Osteoblast (primary cell): ENCODE measurements around the gene ASIC3. TPM values are rescaled to one million over a fixed set of nuclear protein-coding genes. Genes with fewer than 3 reads are reported as not detected.

Experiments
- DNase-seq: peaks from one replicate; pipeline ENCODE4 v3.0.0; 2011; ENCODE audit warnings: low spot score, mixed read lengths; ENCODE audit not compliant: insufficient read length; ENCODE audit errors: missing footprints
- H2AFZ ChIP-seq: 2 replicates; pipeline ENCODE4 v1.6.0; 2011; ENCODE audit warnings: mild to moderate bottlenecking, low read length
- H3K27ac ChIP-seq: 2 replicates; pipeline ENCODE4 v1.5.1; 2011; ENCODE audit warnings: mild to moderate bottlenecking, low read depth, low read length, moderate library complexity
- H3K27me3 ChIP-seq: 2 replicates; pipeline ENCODE4 v1.6.0; 2012; ENCODE audit warnings: mild to moderate bottlenecking, control low read depth, inconsistent platforms, low read length, moderate library complexity; ENCODE audit not compliant: insufficient read depth
- H3K36me3 ChIP-seq: 2 replicates; pipeline ENCODE4 v1.5.1; 2011; ENCODE audit warnings: mild to moderate bottlenecking, low read length, control low read depth, moderate library complexity; ENCODE audit not compliant: insufficient read depth
- H3K4me1 ChIP-seq: 2 replicates; pipeline ENCODE4 v1.5.1; 2011; ENCODE audit warnings: mild to moderate bottlenecking, low read length, control low read depth, moderate library complexity; ENCODE audit not compliant: insufficient read depth
- H3K4me2 ChIP-seq: 2 replicates; pipeline ENCODE4 v1.6.0; 2011; ENCODE audit warnings: mild to moderate bottlenecking, low read length; ENCODE audit not compliant: insufficient read depth
- H3K4me3 ChIP-seq: fragments of 200-600 bp; sonication (generic); 3 replicates; pipeline ENCODE4 v1.5.1; 2012; ENCODE audit warnings: mild to moderate bottlenecking, low read length, inconsistent platforms; ENCODE audit not compliant: insufficient read depth
- H3K79me2 ChIP-seq: 2 replicates; pipeline ENCODE4 v1.6.0; 2012; ENCODE audit warnings: mild to moderate bottlenecking, low read length, control low read depth, inconsistent platforms; ENCODE audit not compliant: insufficient read depth
- H3K9me3 ChIP-seq: 2 replicates; pipeline ENCODE4 v1.5.1; 2011; ENCODE audit warnings: low read depth, low read length, control low read depth
- H4K20me1 ChIP-seq: 2 replicates; pipeline ENCODE4 v1.6.0; 2012; ENCODE audit warnings: mild to moderate bottlenecking, low read length, control low read depth; ENCODE audit not compliant: insufficient read depth
- total RNA-seq: library from RNA; depleted of rRNA; stranded (reverse); fragments of >200 nt; gene quantifications from 2 replicates; pipeline ENCODE4 v1.2.3, GENCODE V29; 2012
- TF ChIP-seq, protein P1 (sequence below): IDR thresholded peaks from 2 replicates; pipeline ENCODE4 v1.5.1; 2011; ENCODE audit warnings: mild to moderate bottlenecking, low read depth, low read length, moderate library complexity; ENCODE audit errors: extremely low read depth

Gene ASIC3
- under 0.01 and 0.29 TPM in 2 replicates for total RNA-seq

DNA sequence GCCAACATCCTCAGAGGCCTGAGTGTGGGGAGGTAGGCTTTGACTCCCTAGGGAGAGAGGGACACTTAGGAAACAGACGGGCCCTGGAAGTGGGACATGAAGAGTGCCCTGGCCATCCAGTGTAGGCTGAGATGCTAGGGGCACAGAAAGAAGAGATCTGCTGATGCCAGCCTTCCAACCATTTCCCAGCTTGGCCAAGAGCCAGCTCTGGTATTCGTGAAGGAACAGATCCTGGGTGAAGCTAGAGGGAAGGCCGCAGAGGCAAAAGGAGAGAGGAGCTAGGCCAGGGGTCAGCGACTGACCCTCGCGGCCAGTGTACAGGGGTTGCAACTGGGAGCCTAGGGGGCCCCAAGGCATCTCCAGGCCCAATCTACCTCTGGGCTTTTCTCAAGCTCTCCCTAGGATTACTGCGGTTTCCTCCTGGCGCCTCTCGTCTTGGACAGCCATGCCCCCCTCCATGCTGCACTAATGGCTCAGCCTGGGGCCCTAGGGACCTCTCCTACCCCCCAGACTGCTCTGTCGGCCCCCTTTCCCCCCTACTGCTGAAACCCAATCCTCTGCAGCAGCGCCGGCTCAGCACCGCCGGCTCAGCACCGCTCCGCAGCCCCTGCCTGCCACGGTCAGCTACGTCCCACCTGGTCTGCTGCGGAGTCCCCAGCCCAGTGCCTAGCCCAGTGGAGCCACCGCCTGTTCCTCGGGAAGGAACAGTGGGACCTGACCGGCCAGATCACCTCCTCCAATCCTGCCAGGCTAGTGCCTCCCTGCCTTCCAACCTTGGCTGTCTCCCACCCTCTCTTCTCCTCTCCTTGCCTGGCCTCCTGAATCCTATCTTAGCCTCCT is at the start of gene ASIC3:
Gene ASIC3 (plus strand): TSS at position 556 of the 840 bp plus-strand sequence. CDS start 355 bp downstream, outside the sequence.
- Histone ChIP-seq H3K79me2 (no peaks in the 10 kb centered on the region), H3K27ac (no peak within 1 kb of the TSS), H3K4me1 (peaks cover 12% of the 10 kb centered on the region), H3K27me3 (no peaks in the 10 kb centered on the region), H4K20me1 (peaks cover 12% of the 10 kb centered on the region), H3K4me3 (no peak within 1 kb of the TSS), H3K36me3 (peaks cover 4% of the 10 kb centered on the region), H2AFZ (no peak within 1 kb of the TSS), H3K9me3 (no peaks in the 10 kb centered on the region), H3K4me2 (no peak within 1 kb of the TSS)
- DNase-seq, result no peak
- TF ChIP-seq, protein P1, sequence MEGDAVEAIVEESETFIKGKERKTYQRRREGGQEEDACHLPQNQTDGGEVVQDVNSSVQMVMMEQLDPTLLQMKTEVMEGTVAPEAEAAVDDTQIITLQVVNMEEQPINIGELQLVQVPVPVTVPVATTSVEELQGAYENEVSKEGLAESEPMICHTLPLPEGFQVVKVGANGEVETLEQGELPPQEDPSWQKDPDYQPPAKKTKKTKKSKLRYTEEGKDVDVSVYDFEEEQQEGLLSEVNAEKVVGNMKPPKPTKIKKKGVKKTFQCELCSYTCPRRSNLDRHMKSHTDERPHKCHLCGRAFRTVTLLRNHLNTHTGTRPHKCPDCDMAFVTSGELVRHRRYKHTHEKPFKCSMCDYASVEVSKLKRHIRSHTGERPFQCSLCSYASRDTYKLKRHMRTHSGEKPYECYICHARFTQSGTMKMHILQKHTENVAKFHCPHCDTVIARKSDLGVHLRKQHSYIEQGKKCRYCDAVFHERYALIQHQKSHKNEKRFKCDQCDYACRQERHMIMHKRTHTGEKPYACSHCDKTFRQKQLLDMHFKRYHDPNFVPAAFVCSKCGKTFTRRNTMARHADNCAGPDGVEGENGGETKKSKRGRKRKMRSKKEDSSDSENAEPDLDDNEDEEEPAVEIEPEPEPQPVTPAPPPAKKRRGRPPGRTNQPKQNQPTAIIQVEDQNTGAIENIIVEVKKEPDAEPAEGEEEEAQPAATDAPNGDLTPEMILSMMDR, result no peak

DNA sequence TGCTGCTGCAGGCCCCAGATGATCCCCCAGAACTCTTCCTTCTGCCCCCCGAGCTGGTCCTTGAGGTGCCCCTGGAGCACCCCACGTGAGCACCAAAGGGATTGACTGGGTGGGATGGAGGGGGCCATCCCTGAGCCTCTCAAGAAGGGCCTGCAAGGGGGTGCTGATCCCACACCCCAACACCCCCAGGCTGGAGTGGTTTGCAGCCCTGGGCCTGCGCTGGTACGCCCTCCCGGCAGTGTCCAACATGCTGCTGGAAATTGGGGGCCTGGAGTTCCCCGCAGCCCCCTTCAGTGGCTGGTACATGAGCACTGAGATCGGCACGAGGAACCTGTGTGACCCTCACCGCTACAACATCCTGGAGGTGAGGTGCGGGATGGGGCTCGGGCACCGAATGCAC is 49.3 kb upstream of the ASIC3 start:
- Histone ChIP-seq H3K4me3 (no peak overlapping the region), H2AFZ (no peak overlapping the region), H3K27me3 (no peaks in the 10 kb centered on the region), H3K27ac (no peak overlapping the region), H3K9me3 (no peaks in the 10 kb centered on the region), H4K20me1 (no peaks in the 10 kb centered on the region), H3K4me1 (no peaks in the 10 kb centered on the region), H3K36me3 (no peaks in the 10 kb centered on the region), H3K4me2 (no peak overlapping the region), H3K79me2 (no peaks in the 10 kb centered on the region)
- TF ChIP-seq, protein P1, result no peak
- DNase-seq, result no peak

DNA sequence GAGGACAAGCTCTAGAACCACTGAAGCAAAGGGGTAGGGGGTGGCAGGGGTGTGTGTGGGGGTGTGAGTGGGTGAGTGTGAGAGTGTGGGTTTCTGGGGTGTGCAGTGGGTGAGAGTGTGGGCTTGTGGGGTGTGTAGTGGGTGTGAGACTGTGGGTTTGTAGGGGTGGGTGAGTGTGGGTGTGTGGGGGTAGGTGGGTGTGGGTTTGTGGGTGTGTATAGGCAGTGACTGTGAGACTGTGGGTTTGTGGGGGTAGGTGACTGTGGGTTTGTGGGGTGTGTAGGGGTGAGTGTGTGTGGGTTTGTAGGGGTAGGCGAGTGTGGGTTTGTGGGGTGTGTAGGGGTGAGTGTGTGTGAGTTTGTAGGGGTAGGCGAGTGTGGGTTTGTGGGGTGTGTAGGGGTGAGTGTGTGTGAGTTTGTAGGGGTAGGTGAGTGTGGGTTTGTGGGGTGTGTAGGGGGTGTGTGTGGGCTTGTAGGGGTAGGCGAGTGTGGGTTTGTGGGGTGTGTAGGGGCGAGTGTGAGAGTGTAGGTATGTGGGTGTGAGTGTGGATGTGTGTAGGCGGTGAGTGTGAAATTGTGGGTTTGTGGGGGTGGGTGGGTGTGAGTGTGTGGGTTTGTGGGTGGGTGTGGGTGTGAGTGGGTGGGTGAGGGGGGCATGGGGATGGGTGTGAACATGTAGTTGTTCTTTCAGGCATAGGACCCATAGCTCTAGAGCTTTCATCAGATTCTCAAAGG is 48.7 kb upstream of the ASIC3 start:
- Histone ChIP-seq H3K4me1 (no peaks in the 10 kb centered on the region), H3K4me2 (no peak overlapping the region), H2AFZ (no peak overlapping the region), H3K4me3 (no peak overlapping the region), H3K27me3 (no peaks in the 10 kb centered on the region), H3K9me3 (no peaks in the 10 kb centered on the region), H3K79me2 (no peaks in the 10 kb centered on the region), H3K36me3 (no peaks in the 10 kb centered on the region), H4K20me1 (no peaks in the 10 kb centered on the region), H3K27ac (no peak overlapping the region)
- DNase-seq, result no peak
- TF ChIP-seq, protein P1, result no peak
